ENCODE measurements around the gene MC1R.

MC1R gene

DNA sequence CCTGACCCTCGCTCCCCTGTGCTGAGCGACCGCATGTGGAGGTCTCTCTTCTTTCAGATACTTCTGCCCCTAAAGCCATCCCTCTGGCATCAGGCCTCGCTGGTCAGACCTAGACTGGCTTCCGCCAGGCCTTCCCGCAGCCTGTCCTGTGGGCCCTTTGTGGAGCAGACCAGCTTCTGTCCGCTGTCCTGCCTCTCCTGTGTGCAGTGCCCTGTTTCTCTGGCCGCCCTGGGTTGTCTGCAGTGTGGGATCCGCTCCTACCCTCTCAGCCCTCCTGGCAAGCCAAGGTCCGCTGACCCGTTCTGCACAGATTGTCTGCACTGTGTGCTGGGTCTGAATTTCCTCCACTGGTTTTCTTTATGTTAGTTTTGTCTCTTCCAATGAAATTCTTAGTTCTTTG lies 21.5 kb upstream of the MC1R start:
- no peak for DNase-seq (ENCODE audit: low read depth)

- no peak for DNase-seq (ENCODE audit: low read depth)
These were observed 20.3 kb upstream of the MC1R start for GRCh38 chr16:89898201-89898967.

GRCh38 chr16:89899879-89900481 lies 18.7 kb upstream of the MC1R start:
- DNase-seq (ENCODE audit: low read depth) = no peak

GRCh38 chr16:89900885-89901284 lies 17.8 kb upstream of the MC1R start:
- DNase-seq (ENCODE audit: low read depth) = no peak

GRCh38 chr16:89902980-89903379 lies 15.7 kb upstream of the MC1R start:
- no peak for DNase-seq (ENCODE audit: low read depth)

GRCh38 chr16:89903908-89904515 lies 14.7 kb upstream of the MC1R start:
- DNase-seq (ENCODE audit: low read depth) = no peak

- no peak for DNase-seq (ENCODE audit: low read depth)
These were observed 13.8 kb upstream of the MC1R start for GRCh38 chr16:89904606-89905510.

DNA sequence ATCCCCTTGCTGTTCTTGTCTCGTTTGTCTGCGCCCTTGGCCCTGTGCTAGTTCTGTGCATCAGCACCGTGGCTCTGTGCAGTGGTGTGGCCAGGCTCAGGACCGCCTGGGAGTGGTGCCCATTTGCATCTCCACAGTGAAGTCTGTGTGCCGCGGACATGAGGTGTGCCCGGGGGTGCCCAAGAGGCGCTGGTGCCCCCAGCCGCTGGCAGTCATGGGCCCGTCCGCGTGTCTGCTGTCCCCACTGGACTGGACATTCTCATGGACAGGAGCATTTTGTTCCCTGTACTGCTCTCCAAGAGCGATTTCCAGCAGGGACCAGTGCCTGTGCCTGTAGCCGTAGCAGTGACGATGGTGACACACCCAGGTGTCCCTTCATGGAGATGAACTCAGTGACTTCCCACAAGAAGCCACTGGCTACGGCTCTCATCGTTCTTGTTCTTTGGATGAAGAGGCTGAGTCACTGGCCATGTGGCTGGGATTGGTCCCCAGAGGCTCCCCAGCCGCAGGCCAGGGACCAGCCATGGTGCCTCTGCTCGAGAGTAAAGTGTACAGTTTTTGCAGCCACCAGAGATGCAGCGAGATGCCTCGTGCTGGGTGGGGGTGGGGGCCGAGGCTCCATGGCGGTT lies 13.0 kb upstream of the MC1R start:
- DNase-seq (ENCODE audit: low read depth) = no peak

DNA sequence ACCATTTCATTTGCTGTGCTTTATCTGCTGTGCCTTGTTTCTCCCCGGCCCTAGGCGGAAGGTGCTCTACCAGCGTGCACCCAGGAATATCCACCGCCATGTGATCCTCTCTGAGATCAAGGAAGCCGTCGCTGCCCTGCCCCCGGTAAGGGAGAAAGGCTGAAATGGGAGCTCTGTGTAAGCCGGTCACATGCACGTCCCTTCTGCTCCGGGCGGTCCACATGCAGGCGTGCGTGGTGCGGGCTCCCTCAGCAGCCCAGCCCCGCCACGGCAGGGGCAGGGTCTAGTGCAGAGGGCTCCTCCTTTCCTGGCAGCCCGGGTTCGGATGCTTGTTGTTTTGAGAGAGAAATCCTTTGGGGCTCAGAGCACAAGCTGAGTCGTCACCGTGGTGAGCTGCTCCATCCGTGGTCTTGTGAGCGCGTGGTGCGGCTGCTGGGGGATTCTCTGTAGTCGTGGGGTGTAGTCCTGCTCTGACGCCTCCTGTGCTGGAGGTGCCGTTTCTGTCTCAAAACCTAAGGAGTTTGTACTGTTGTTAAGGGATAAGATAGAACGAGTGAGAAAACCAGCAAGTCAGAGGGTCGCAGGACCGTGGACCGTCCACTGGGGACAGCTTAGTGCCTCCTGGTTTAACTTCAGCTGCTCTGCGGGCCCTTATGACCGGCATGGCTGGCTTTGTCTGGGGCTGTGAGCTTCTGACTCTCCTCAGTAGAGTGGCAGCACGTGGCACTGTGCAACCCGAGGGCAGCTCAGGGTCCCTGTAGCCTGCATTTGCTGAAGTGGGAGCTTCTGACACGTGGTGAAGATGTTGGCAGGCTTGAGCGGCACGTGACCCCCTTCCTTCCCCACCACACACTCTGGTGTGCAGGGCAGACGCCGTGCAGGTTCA lies 12.3 kb upstream of the MC1R start:
- DNase-seq (ENCODE audit: low read depth) = no peak

DNA sequence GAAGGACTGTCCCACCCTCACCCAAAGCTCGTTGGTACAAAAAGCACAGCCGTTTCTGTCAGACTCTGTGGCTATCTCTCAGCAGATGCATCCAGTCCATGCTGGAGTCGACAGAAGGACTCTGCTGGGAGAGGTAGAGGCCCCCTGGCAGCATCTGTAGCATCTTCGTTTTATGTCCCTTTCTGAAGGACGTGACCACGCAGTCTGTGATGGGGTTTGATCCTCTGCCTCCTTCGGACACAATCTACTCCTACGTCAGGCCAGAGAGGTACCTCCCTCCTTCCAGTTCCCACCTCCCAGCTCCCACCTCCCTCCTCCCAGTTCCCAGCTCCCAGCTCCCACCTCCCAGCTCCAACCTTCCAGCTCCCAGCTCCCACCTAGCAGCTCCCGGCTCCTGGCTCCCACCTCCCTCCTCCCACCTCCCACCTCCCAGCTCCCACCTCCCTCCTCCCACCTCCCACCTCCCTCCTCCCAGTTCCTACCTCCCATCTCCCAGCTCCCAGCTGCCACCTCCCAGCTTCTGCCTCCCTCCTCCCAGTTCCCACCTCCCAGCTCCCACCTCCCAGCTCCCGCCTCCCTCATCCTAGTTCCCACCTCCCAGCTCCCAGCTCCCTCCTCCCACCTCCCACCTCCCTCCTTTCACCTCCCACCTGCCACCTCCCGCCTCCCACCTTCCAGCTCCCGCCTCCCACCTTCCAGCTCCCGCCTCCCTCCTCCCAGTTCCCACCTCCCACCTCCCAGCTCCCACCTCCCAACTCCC lies 11.4 kb upstream of the MC1R start:
- no peak for DNase-seq (ENCODE audit: low read depth)

- DNase-seq (ENCODE audit: low read depth) = no peak
These were observed 10.4 kb upstream of the MC1R start for GRCh38 chr16:89908236-89908635.

DNA sequence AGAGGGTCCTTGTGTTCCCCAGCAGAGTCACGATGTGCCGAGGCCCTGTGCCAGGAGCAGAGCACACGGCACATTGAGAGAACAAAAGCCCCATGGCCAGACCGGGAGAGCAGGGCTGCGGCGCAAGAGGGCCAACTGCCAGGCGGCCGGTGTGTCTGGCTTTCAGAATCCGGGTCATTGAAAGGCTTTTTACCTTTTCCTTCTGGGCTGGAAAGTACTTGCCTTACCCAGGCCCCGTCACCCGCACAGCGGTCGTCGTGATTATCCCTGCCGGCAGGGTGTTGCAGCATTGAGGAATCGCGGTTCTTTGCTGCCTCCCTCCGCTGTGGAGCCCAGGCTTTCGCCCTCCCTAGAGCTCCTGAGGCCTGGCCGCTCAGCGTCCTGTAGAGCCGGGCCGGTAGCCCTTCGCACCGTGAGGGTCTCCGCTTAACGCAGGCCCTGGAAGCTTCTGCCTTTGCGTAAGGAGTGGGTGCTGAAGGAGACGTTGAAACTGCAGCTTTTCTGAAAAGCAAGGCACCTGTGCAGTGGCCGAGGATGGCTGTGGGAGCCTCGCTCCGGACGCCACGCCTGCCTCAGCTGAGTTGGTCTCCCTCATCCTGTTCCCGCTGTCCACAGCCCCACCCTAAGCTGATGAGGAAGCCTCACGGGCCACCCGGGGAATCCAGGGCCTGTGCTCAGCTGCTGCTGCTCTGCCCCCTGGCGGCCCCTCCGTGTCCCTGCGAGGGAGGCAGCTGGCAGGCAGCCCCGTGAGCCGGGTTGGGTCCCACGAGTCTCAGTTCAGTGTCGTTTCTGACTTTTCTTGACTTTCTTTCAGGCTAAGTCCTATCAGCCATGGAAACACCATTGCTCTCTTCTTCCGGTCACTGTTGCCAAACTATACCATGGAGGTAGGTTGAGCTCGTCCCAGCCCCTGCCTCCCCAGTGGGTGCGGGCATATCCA lies 8.6 kb upstream of the MC1R start:
- peak; percentile 54 for DNase-seq (ENCODE audit: low read depth)

DNA sequence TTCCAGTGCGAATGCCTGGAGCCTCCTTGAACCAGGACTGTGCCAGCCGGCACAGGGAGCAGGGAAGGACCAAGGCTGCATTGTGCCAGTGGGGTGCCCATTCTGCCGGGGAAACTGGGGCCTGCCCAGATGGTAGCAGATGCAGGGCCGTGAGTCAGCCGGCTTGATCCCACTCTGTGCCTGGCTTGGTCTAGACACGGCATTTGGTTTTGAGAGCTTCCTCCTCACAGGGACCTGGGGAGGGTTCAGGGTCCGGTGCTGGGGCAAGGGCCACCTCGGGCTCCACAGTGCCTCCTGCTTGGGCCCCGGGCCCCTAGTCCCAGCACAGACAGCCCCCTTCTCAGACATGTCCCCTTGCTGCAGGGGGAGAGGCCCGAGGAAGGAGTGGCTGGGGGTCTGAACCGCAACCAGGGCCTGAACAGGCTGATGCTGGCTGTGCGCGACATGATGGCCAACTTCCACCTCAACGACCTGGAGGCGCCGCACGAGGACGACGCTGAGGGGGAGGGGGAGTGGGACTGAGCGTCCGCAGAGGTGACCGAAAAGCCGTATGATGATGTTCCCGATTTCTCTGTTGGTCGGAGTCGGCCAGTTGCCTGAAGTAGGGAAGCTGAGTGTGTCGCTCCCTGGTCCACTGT lies 7.8 kb upstream of the MC1R start:
- no peak for DNase-seq (ENCODE audit: low read depth)

- no peak for DNase-seq (ENCODE audit: low read depth)
These were observed 7.3 kb upstream of the MC1R start for GRCh38 chr16:89911375-89911774.

DNA sequence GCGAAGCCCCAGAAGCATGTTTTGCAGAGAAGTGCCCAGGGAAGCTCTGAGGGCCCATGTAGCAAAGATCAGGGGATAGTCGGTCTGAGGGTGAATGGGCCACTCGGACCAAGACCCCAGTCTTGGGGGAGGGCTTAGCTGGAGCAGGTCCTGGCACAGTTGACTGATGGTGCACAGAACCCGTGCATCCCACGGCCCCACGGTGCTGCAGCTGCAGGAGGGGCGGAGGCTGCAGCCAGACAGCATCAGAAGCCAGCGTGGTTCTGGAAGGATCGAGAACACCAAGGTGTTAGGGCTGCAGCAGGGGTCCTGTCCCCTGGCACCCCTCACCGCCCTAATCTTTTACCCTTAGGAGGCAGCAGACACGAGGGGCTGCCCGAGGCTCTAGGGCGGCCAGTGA lies 6.5 kb upstream of the MC1R start:
- no peak for DNase-seq (ENCODE audit: low read depth)

GRCh38 chr16:89912627-89913026 lies 6.0 kb upstream of the MC1R start:
- no peak for DNase-seq (ENCODE audit: low read depth)

DNA sequence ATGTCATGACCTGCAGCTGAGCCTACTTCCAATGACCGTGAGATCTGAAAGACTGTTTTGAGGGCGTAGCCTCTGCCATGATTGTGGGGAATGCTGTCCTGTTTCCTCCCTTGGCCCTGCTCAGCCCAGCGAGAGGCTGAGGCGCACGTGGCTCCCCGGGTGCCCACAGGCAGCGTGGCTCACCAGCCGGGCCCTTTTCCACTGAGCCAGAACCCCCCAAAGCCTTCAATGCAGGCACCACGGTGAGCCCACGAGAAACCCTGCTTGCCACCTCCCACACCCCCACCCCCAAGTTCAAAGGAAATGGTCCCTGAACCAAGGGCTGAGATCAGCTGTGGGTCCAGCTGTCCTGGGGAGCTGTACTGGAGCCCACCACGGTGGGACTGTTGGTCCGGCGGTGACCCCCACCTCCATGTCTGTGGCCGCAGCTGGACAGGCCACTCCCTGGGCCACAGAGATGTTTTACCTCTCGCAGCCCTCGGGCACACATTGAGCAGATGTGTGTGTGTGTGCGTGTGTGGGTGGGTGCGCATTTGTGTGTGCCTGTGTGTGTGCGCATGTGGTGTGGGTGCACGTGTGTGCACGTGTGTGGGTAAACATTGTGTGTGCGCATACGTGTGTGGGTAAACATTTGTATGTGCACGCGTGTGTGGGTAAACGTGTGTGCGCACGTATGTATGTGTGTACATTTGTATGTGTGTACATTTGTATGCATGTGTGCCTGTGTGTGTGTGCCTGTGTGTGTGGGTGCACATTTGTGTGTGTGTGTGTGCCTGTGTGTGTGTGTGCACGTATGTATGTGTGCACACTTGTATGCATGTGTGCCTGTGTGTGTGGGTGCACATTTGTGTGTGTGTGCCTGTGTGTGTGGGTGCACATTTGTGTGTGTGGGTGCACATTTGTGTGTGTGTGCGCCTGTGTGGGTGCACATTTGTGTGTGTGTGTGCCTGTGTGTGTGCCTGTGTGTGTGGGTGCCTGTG lies 5.0 kb upstream of the MC1R start:
- DNase-seq (ENCODE audit: low read depth) = no peak

Data from activated T-cell treated with anti-CD3 and anti-CD28 coated beads for 24 hours (primary cell).